ENCODE measurements around the gene CNGB1. TPM values are rescaled to one million over a fixed set of nuclear protein-coding genes. Genes with fewer than 3 reads are reported as not detected.

The CNGB1 gene
- total and polyA plus RNA-seq, 4 donors = under 0.01 TPM; not detected in 2

DNA sequence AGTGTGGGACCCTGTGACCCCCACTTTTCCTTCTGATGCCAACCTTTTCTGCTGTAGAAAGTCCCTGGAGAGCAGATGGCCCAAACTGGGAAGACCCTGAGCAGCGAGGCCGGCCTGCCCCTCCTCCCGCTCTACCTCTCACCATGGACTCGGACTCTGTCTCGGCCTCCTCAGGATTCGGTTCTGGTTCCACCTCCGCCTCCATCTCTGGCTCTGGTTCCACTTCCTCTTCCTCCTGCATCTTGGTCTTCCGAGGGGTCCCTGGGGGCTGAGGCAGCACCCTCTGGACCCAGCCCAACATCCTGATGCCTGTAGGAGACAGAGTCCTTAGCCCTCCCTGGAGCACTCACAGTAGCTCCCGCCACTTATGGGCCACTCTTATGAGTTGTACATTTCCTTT lies 3.9 kb downstream of the CNGB1 start:
- DNase-seq (ENCODE audit: low spot score) = no peak
- H3K4me1 ChIP-seq (ENCODE audit: control insufficient read depth in 4 of 4, insufficient read depth in 4 of 4, low read length in 3 of 4) = no peaks in the 10 kb centered on the region
- H3K27ac ChIP-seq (ENCODE audit: low read depth in 1 of 2, low read length in 2 of 2) = no peak overlapping the region
- TF ChIP-seq NR2F2 (IDR thresholded peaks at IDR 0.05) = no peak
- TF ChIP-seq FOXA2 (IDR thresholded peaks at IDR 0.05) = no peak
- TF ChIP-seq JUND (IDR thresholded peaks at IDR 0.05) = no peak
- TF ChIP-seq TAF1 (conservative IDR thresholded peaks at IDR 0.05) = no peak
- TF ChIP-seq SP1 (IDR thresholded peaks at IDR 0.05) = no peak
- no peak for TF ChIP-seq RXRA (IDR thresholded peaks at IDR 0.05)
- no peak for TF ChIP-seq HNF4G (IDR thresholded peaks at IDR 0.05)
- TF ChIP-seq, protein P1, sequence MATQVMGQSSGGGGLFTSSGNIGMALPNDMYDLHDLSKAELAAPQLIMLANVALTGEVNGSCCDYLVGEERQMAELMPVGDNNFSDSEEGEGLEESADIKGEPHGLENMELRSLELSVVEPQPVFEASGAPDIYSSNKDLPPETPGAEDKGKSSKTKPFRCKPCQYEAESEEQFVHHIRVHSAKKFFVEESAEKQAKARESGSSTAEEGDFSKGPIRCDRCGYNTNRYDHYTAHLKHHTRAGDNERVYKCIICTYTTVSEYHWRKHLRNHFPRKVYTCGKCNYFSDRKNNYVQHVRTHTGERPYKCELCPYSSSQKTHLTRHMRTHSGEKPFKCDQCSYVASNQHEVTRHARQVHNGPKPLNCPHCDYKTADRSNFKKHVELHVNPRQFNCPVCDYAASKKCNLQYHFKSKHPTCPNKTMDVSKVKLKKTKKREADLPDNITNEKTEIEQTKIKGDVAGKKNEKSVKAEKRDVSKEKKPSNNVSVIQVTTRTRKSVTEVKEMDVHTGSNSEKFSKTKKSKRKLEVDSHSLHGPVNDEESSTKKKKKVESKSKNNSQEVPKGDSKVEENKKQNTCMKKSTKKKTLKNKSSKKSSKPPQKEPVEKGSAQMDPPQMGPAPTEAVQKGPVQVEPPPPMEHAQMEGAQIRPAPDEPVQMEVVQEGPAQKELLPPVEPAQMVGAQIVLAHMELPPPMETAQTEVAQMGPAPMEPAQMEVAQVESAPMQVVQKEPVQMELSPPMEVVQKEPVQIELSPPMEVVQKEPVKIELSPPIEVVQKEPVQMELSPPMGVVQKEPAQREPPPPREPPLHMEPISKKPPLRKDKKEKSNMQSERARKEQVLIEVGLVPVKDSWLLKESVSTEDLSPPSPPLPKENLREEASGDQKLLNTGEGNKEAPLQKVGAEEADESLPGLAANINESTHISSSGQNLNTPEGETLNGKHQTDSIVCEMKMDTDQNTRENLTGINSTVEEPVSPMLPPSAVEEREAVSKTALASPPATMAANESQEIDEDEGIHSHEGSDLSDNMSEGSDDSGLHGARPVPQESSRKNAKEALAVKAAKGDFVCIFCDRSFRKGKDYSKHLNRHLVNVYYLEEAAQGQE (IDR thresholded peaks at IDR 0.05) = no peak
- TF ChIP-seq RAD21 (IDR thresholded peaks at IDR 0.05) = no peak
- no peak for TF ChIP-seq GABPA (IDR thresholded peaks at IDR 0.05 in 1 of 2, conservative IDR thresholded peaks at IDR 0.05 in 1 of 2)
- TF ChIP-seq ZBTB33 (IDR thresholded peaks at IDR 0.05) = no peak
- TF ChIP-seq HNF4A (conservative IDR thresholded peaks at IDR 0.05) = no peak
- TF ChIP-seq FOXA1 (IDR thresholded peaks at IDR 0.05) = no peak
- TF ChIP-seq MAX (IDR thresholded peaks at IDR 0.05) = no peak
- no peak overlapping the region for H3K4me3 ChIP-seq (ENCODE audit: low read depth in 1 of 3, low read length in 3 of 3)
- H3K36me3 ChIP-seq (ENCODE audit: control insufficient read depth in 4 of 4, insufficient read depth in 3 of 4, low read depth in 1 of 4, low read length in 3 of 4) = no peaks in the 10 kb centered on the region
- H3K27me3 ChIP-seq (ENCODE audit: control insufficient read depth in 4 of 4, insufficient read depth in 4 of 4, low read length in 3 of 4) = no peaks in the 10 kb centered on the region
- WGBS = 91% methylated on average over 9 of the region's 9 CpGs
- no peak overlapping the region for H3K9ac ChIP-seq (ENCODE audit: low read depth in 1 of 2, low read length in 2 of 2)
- H3K9me3 ChIP-seq (ENCODE audit: control insufficient read depth in 4 of 4, low read length in 3 of 4) = no peaks in the 10 kb centered on the region

DNA sequence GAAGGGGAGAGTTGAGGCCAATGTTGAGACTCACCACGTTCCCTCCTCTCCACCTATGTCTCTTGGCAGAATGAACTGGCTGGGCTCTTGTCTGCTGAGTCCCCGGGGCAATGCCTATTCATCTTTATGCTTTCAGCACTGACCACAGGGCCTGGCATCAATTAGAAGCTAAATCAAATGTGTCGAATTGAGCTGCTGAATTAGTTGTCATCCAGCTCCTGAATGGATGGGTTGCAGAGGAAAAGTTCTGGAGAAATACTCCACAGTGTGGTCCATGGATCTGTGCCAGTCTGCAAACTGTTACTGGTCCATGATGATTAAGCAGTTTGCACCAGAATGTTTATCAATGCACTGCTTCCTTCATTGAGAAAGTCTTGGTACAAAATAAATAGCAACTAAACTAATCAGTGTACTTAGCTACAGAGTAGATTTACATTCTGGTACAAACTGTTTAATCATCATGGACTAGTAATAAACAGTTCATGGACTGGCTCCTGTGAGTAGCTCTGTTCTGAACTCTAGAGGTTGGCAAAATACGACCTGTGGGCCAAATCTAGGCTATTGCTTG lies 4.6 kb downstream of the CNGB1 start:
- H3K27me3 ChIP-seq (ENCODE audit: control insufficient read depth in 4 of 4, insufficient read depth in 4 of 4, low read length in 3 of 4) = no peaks in the 10 kb centered on the region
- H3K9me3 ChIP-seq (ENCODE audit: control insufficient read depth in 4 of 4, low read length in 3 of 4) = no peaks in the 10 kb centered on the region
- WGBS = 76% methylated on average over 4 of the region's 4 CpGs
- no peaks in the 10 kb centered on the region for H3K36me3 ChIP-seq (ENCODE audit: control insufficient read depth in 4 of 4, insufficient read depth in 3 of 4, low read depth in 1 of 4, low read length in 3 of 4)
- no peak for DNase-seq (ENCODE audit: low spot score)
- H3K9ac ChIP-seq (ENCODE audit: low read depth in 1 of 2, low read length in 2 of 2) = no peak overlapping the region
- H3K27ac ChIP-seq (ENCODE audit: low read depth in 1 of 2, low read length in 2 of 2) = no peak overlapping the region
- no peak overlapping the region for H3K4me3 ChIP-seq (ENCODE audit: low read depth in 1 of 3, low read length in 3 of 3)
- H3K4me1 ChIP-seq (ENCODE audit: control insufficient read depth in 4 of 4, insufficient read depth in 4 of 4, low read length in 3 of 4) = no peaks in the 10 kb centered on the region
- TF ChIP-seq GABPA (IDR thresholded peaks at IDR 0.05 in 1 of 2, conservative IDR thresholded peaks at IDR 0.05 in 1 of 2) (no peak), HNF4G (IDR thresholded peaks at IDR 0.05) (no peak), RAD21 (IDR thresholded peaks at IDR 0.05) (no peak), EGR1 (IDR thresholded peaks at IDR 0.05; ENCODE audit: low read depth in 2 of 2) (no peak), YY1 (IDR thresholded peaks at IDR 0.05) (no peak), FOXA2 (IDR thresholded peaks at IDR 0.05) (no peak), JUND (IDR thresholded peaks at IDR 0.05) (no peak), RXRA (IDR thresholded peaks at IDR 0.05) (no peak), ZBTB33 (IDR thresholded peaks at IDR 0.05) (no peak), ATF3 (IDR thresholded peaks at IDR 0.05) (no peak), FOXA1 (IDR thresholded peaks at IDR 0.05) (no peak), SP1 (IDR thresholded peaks at IDR 0.05) (no peak), TAF1 (conservative IDR thresholded peaks at IDR 0.05) (no peak), HNF4A (conservative IDR thresholded peaks at IDR 0.05) (no peak)
- TF ChIP-seq, protein P1 (IDR thresholded peaks at IDR 0.05) = no peak
- TF ChIP-seq, protein P2, sequence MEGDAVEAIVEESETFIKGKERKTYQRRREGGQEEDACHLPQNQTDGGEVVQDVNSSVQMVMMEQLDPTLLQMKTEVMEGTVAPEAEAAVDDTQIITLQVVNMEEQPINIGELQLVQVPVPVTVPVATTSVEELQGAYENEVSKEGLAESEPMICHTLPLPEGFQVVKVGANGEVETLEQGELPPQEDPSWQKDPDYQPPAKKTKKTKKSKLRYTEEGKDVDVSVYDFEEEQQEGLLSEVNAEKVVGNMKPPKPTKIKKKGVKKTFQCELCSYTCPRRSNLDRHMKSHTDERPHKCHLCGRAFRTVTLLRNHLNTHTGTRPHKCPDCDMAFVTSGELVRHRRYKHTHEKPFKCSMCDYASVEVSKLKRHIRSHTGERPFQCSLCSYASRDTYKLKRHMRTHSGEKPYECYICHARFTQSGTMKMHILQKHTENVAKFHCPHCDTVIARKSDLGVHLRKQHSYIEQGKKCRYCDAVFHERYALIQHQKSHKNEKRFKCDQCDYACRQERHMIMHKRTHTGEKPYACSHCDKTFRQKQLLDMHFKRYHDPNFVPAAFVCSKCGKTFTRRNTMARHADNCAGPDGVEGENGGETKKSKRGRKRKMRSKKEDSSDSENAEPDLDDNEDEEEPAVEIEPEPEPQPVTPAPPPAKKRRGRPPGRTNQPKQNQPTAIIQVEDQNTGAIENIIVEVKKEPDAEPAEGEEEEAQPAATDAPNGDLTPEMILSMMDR (IDR thresholded peaks at IDR 0.05; ENCODE audit: low read depth, low read length, missing input control) = no peak

Data from liver (tissue), 9 donors.